Measurements from ENCODE around the gene CTSZ. TPM values are rescaled to one million over a fixed set of nuclear protein-coding genes. Genes with fewer than 3 reads are reported as not detected.

The CTSZ gene
- total and polyA plus RNA-seq, 4 donors, result 11.8 to 233 (median 188) TPM

DNA sequence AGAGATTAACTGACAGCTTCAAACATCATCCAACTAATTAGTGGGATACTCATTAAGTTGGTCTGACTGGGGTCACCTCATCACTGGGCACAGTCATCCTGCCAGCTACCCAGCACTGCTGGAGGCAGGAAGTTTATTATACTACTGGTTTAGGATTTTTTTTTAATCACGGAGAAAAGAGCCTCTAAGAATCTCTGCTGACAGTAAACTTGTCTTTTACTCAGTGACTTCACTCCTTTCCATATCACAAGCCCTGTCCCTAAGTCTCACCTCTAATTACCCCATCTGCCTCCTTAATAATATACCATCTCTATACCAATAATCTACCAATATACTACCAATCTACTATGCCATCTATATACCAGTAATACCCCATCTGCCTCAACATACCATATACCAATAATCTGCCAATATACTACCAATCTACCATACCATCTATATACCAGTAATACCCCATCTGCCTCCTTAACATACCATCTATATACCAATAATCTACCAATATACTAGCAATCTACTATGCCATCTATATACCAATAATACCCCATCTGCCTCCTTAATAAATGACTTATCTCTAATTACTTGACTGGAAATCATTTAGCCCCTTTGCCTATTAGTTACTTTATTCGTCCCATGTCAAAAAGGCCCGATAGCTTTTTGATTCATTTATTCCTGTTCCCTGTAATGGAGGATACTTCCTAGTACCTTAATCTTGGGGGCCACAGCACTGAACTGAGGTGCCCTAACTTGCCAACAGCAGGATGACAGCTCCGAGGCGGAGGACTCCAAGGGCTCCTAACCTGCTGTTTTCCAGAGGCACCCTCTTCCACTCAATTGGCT, 20.1 kb upstream of the CTSZ start:
- no peaks in the 10 kb centered on the region for H3K27me3 ChIP-seq (ENCODE audit: control insufficient read depth in 4 of 4, insufficient read depth in 4 of 4, low read length in 3 of 4)
- no peak overlapping the region for H3K27ac ChIP-seq (ENCODE audit: low read depth in 1 of 2, low read length in 2 of 2)
- peaks cover 5 to 34% (median 22%) of the 10 kb centered on the region in 4 donors for H3K4me1 ChIP-seq (ENCODE audit: control insufficient read depth in 4 of 4, insufficient read depth in 4 of 4, low read length in 3 of 4)
- peaks cover 8 to 48% (median 23%) of the 10 kb centered on the region in 4 donors for H3K36me3 ChIP-seq (ENCODE audit: control insufficient read depth in 4 of 4, insufficient read depth in 3 of 4, low read depth in 1 of 4, low read length in 3 of 4)
- DNase-seq (ENCODE audit: low spot score), result no peak
- TF ChIP-seq JUND (IDR thresholded peaks at IDR 0.05) (no peak), TAF1 (conservative IDR thresholded peaks at IDR 0.05) (no peak), EGR1 (IDR thresholded peaks at IDR 0.05; ENCODE audit: low read depth in 2 of 2) (no peak), YY1 (IDR thresholded peaks at IDR 0.05) (no peak), RAD21 (IDR thresholded peaks at IDR 0.05) (no peak), HNF4A (conservative IDR thresholded peaks at IDR 0.05) (no peak), FOXA2 (IDR thresholded peaks at IDR 0.05) (no peak), GABPA (IDR thresholded peaks at IDR 0.05 in 1 of 2, conservative IDR thresholded peaks at IDR 0.05 in 1 of 2) (no peak), SP1 (IDR thresholded peaks at IDR 0.05) (no peak)
- TF ChIP-seq, protein P1, sequence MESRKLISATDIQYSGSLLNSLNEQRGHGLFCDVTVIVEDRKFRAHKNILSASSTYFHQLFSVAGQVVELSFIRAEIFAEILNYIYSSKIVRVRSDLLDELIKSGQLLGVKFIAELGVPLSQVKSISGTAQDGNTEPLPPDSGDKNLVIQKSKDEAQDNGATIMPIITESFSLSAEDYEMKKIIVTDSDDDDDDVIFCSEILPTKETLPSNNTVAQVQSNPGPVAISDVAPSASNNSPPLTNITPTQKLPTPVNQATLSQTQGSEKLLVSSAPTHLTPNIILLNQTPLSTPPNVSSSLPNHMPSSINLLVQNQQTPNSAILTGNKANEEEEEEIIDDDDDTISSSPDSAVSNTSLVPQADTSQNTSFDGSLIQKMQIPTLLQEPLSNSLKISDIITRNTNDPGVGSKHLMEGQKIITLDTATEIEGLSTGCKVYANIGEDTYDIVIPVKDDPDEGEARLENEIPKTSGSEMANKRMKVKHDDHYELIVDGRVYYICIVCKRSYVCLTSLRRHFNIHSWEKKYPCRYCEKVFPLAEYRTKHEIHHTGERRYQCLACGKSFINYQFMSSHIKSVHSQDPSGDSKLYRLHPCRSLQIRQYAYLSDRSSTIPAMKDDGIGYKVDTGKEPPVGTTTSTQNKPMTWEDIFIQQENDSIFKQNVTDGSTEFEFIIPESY (IDR thresholded peaks at IDR 0.05), result no peak
- TF ChIP-seq, protein P2, sequence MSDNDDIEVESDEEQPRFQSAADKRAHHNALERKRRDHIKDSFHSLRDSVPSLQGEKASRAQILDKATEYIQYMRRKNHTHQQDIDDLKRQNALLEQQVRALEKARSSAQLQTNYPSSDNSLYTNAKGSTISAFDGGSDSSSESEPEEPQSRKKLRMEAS (IDR thresholded peaks at IDR 0.05), result no peak
- TF ChIP-seq, protein P3, sequence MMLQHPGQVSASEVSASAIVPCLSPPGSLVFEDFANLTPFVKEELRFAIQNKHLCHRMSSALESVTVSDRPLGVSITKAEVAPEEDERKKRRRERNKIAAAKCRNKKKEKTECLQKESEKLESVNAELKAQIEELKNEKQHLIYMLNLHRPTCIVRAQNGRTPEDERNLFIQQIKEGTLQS (IDR thresholded peaks at IDR 0.05), result no peak
- TF ChIP-seq, protein P4, sequence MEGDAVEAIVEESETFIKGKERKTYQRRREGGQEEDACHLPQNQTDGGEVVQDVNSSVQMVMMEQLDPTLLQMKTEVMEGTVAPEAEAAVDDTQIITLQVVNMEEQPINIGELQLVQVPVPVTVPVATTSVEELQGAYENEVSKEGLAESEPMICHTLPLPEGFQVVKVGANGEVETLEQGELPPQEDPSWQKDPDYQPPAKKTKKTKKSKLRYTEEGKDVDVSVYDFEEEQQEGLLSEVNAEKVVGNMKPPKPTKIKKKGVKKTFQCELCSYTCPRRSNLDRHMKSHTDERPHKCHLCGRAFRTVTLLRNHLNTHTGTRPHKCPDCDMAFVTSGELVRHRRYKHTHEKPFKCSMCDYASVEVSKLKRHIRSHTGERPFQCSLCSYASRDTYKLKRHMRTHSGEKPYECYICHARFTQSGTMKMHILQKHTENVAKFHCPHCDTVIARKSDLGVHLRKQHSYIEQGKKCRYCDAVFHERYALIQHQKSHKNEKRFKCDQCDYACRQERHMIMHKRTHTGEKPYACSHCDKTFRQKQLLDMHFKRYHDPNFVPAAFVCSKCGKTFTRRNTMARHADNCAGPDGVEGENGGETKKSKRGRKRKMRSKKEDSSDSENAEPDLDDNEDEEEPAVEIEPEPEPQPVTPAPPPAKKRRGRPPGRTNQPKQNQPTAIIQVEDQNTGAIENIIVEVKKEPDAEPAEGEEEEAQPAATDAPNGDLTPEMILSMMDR (IDR thresholded peaks at IDR 0.05; ENCODE audit: low read depth, low read length, missing input control), result no peak
- no peaks in the 10 kb centered on the region for H3K9me3 ChIP-seq (ENCODE audit: control insufficient read depth in 4 of 4, low read length in 3 of 4)
- 92% methylated on average over 5 of the region's 5 CpGs for WGBS
- H3K9ac ChIP-seq (ENCODE audit: low read depth in 1 of 2, low read length in 2 of 2), result no peak overlapping the region
- H3K4me3 ChIP-seq (ENCODE audit: low read depth in 1 of 3, low read length in 3 of 3), result no peak overlapping the region

DNA sequence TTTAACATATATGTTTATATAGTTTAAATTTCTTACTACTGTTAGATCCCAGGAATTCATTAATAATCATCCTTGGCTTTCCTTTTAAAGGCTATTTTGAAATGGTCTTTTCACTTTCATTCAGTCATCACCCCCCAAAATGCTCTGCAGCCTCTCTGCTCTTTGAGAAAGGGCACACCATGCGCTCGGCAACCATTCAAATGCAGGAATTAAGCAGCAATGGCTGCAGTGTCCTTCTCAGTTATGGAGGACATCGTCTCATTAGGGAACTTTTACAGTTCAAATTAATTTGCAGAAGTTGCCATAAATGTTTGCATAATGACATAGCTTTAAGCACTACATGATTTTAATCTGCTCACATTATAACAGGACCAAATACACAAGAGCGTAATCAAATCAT, 18.5 kb upstream of the CTSZ start:
- H3K27ac ChIP-seq (ENCODE audit: low read depth in 1 of 2, low read length in 2 of 2), result no peak overlapping the region
- H3K9me3 ChIP-seq (ENCODE audit: control insufficient read depth in 4 of 4, low read length in 3 of 4), result no peaks in the 10 kb centered on the region
- WGBS, result 94% methylated on average over 4 of the region's 4 CpGs
- TF ChIP-seq NR2F2 (IDR thresholded peaks at IDR 0.05) (no peak), SP1 (IDR thresholded peaks at IDR 0.05) (no peak)
- TF ChIP-seq, protein P2 (IDR thresholded peaks at IDR 0.05), result no peak
- H3K9ac ChIP-seq (ENCODE audit: low read depth in 1 of 2, low read length in 2 of 2), result no peak overlapping the region
- peaks cover 8 to 48% (median 23%) of the 10 kb centered on the region in 4 donors for H3K36me3 ChIP-seq (ENCODE audit: control insufficient read depth in 4 of 4, insufficient read depth in 3 of 4, low read depth in 1 of 4, low read length in 3 of 4)
- no peak for DNase-seq (ENCODE audit: low spot score)
- no peaks in the 10 kb centered on the region for H3K27me3 ChIP-seq (ENCODE audit: control insufficient read depth in 4 of 4, insufficient read depth in 4 of 4, low read length in 3 of 4)
- no peak overlapping the region for H3K4me3 ChIP-seq (ENCODE audit: low read depth in 1 of 3, low read length in 3 of 3)
- peaks cover 5 to 26% (median 14%) of the 10 kb centered on the region in 4 donors for H3K4me1 ChIP-seq (ENCODE audit: control insufficient read depth in 4 of 4, insufficient read depth in 4 of 4, low read length in 3 of 4)
